K562 (cell line): ENCODE results near the gene ACSF3.

Experiments used
- ARID2 ChIP-seq: fragments of 450-650 bp; IDR thresholded peaks from 2 replicates; pipeline ENCODE4 v1.6.1; 2017; ENCODE audit warnings: antibody characterized with exemption, mild to moderate bottlenecking
- BHLHE40 ChIP-seq: IDR thresholded peaks from 2 replicates; pipeline ENCODE4 v1.6.1; 2011; ENCODE audit warnings: low read length, improper control_type of control experiment
- CBX3 ChIP-seq, 2 experiments: IDR thresholded peaks; 1 replicate in 1 of 2; 2 replicates in 1 of 2; pipeline ENCODE4 v1.6.1; 2012; ENCODE audit warnings: inconsistent platforms in 2 of 2, low read length in 2 of 2, borderline replicate concordance in 1 of 2, control low read depth in 1 of 2
- CTCF ChIP-seq, 3 experiments: IDR thresholded peaks in 2 of 3; conservative IDR thresholded peaks in 1 of 3; 2 replicates each; pipeline ENCODE4 v1.5.1; 2011 to 2012; ENCODE audit warnings: low read length in 3 of 3, mild to moderate bottlenecking in 3 of 3, control low read depth in 2 of 3, improper control_type of control experiment in 1 of 3, inconsistent platforms in 1 of 3, low read depth in 1 of 3, mixed read lengths in 1 of 3, moderate library complexity in 1 of 3; ENCODE audit not compliant: insufficient read depth in 2 of 3
- KDM2B ChIP-seq: fragments of 250-450 bp; sonication (Bioruptor Pico); IDR thresholded peaks from 2 replicates; pipeline ENCODE4 v1.8.0; 2021; ENCODE audit warnings: mild to moderate bottlenecking, moderate library complexity
- POLR2A ChIP-seq: fragments of 450-650 bp; conservative IDR thresholded peaks from 2 replicates; pipeline ENCODE4 v1.6.1; 2016
- RFX5 ChIP-seq: IDR thresholded peaks from 2 replicates; pipeline ENCODE4 v1.6.1; 2011; ENCODE audit warnings: low read depth, mild to moderate bottlenecking, improper control_type of control experiment, low read length
- SMARCA4 ChIP-seq: fragments of 450-650 bp; IDR thresholded peaks from 2 replicates; pipeline ENCODE4 v1.6.1; 2016
- USF1 ChIP-seq: sonication (generic); formaldehyde crosslinking; IDR thresholded peaks from 2 replicates; pipeline ENCODE4 v1.9.0; 2022; ENCODE audit warnings: mild to moderate bottlenecking, missing genetic modification reagents
- ZFX ChIP-seq: sonication (generic); formaldehyde crosslinking; IDR thresholded peaks from 2 replicates; pipeline ENCODE4 v1.8.0; 2022; ENCODE audit warnings: mild to moderate bottlenecking, missing genetic modification reagents, moderate library complexity

GRCh38 chr16:89142474-89143195 lies 49.0 kb downstream of the ACSF3 start:
- no peak for TF ChIP-seq RFX5
- no peak for TF ChIP-seq SMARCA4
- no peak for TF ChIP-seq BHLHE40
- no peak for TF ChIP-seq ZFX (CRISPR knock-in tag)
- TF ChIP-seq CTCF (IDR thresholded peaks at IDR 0.05 in 2 of 3, conservative IDR thresholded peaks at IDR 0.05 in 1 of 3; ENCODE audit: insufficient read depth in 2 of 3, low read depth in 1 of 3, low read length in 3 of 3) = no peak
- no peak for TF ChIP-seq POLR2A
- no peak for TF ChIP-seq USF1 (CRISPR knock-in tag)
- TF ChIP-seq KDM2B (CRISPR knock-in tag) = no peak
- no peak for TF ChIP-seq CBX3 (IDR thresholded peaks at IDR 0.05; ENCODE audit: borderline replicate concordance in 1 of 2, low read length in 2 of 2)
- TF ChIP-seq ARID2 = no peak
